ENCODE data around the gene SETD9. TPM values are rescaled to one million over a fixed set of nuclear protein-coding genes. Genes with fewer than 3 reads are reported as not detected.

Gene SETD9
- total and polyA plus RNA-seq, 2 of the 13 experiments (the other 11 are each of a cell fraction or from before 2014, with no cell fraction given) = 4.8 to 17.8 TPM

- TF ChIP-seq BCL6 (CRISPR knock-in tag; IDR thresholded peaks at IDR 0.05) (no peak), ZNF142 (CRISPR knock-in tag; IDR thresholded peaks at IDR 0.05) (no peak), ARID5B (CRISPR knock-in tag; IDR thresholded peaks at IDR 0.05) (no peak), ZBTB7B (CRISPR knock-in tag; IDR thresholded peaks at IDR 0.05) (peak; percentile 68), KMT2A (CRISPR knock-in tag; IDR thresholded peaks at IDR 0.05) (peak; percentile 45; the same call in 1 of the 2 replicates), JUN (CRISPR knock-in tag; IDR thresholded peaks at IDR 0.05) (no peak), RXRB (CRISPR knock-in tag; IDR thresholded peaks at IDR 0.05; ENCODE audit: borderline replicate concordance) (no peak), CREB3 (CRISPR knock-in tag; IDR thresholded peaks at IDR 0.05) (no peak), ZNF446 (CRISPR knock-in tag; IDR thresholded peaks at IDR 0.05) (0 out of 2 replicates have a peak, but pooled peaks have one; percentile 43), FLYWCH1 (CRISPR knock-in tag; IDR thresholded peaks at IDR 0.05) (no peak), MXD4 (CRISPR knock-in tag; IDR thresholded peaks at IDR 0.05) (no peak), DMAP1 (CRISPR knock-in tag; IDR thresholded peaks at IDR 0.05) (no peak), ZBTB46 (CRISPR knock-in tag; IDR thresholded peaks at IDR 0.05; ENCODE audit: borderline replicate concordance) (no peak), ZNF33B (CRISPR knock-in tag; IDR thresholded peaks at IDR 0.05) (no peak), ONECUT2 (CRISPR knock-in tag; IDR thresholded peaks at IDR 0.05) (no peak), CBFB (CRISPR knock-in tag; IDR thresholded peaks at IDR 0.05) (no peak)
Measured at GRCh38 chr5:56951126-56951945, 41.9 kb downstream of the SETD9 start (continued).

Measured in HepG2 (cell line).